ENCODE measurements around the gene IL6ST. TPM values are rescaled to one million over a fixed set of nuclear protein-coding genes. Genes with fewer than 3 reads are reported as not detected.

Gene IL6ST
- total RNA-seq, 1 experiment from 2014 or later = 181 TPM

DNA sequence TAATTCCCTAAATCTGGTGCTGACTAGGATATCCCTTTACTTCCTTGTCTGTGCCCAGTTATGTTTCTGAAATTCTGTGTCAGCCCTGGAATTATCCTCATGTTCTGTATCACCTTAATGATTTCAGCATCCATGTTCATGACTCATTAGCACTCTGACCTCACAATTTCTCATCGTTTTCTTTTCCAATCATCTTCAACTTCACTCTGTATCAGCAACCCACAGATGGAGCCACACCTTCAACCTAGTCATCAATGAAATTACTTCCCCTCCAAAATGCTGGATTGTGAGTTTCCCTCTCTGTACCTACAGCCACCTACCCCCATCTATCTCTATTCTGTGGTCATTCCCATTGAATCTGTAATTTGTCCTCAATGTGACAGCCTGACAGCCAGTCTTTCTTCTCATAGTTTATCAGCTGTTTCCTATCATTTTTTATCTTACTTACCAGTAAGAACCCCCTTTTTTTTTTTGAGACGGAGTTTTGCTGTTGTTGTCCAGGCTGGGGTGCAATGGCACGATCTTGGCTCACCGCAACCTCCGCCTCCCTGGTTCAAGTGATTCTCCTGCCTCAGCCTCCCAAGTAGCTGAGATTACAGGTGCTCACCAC, 3.1 kb upstream of the IL6ST start:
- H3K27me3 ChIP-seq (ENCODE audit: control insufficient read depth, insufficient read depth, low read length) = no peaks in the 10 kb centered on the region
- no peaks in the 10 kb centered on the region for H3K9me3 ChIP-seq (ENCODE audit: control insufficient read depth, insufficient read depth, low read depth, low read length)
- H3K4me3 ChIP-seq (ENCODE audit: low read depth in 2 of 2, low read length in 2 of 2) = no peak overlapping the region
- DNase-seq (ENCODE audit: low read depth, low spot score) (peak; percentile 69), ATAC-seq (no peak)
- TF ChIP-seq POLR2AphosphoS5 (IDR thresholded peaks at IDR 0.05; ENCODE audit: low read depth, low read length) (no peak), TCF7L2 (IDR thresholded peaks at IDR 0.05; ENCODE audit: low read depth, low read length) (no peak), SIN3A (IDR thresholded peaks at IDR 0.05; ENCODE audit: borderline replicate concordance, insufficient read depth, low read depth, low read length) (no peak)
- TF ChIP-seq, protein P1, sequence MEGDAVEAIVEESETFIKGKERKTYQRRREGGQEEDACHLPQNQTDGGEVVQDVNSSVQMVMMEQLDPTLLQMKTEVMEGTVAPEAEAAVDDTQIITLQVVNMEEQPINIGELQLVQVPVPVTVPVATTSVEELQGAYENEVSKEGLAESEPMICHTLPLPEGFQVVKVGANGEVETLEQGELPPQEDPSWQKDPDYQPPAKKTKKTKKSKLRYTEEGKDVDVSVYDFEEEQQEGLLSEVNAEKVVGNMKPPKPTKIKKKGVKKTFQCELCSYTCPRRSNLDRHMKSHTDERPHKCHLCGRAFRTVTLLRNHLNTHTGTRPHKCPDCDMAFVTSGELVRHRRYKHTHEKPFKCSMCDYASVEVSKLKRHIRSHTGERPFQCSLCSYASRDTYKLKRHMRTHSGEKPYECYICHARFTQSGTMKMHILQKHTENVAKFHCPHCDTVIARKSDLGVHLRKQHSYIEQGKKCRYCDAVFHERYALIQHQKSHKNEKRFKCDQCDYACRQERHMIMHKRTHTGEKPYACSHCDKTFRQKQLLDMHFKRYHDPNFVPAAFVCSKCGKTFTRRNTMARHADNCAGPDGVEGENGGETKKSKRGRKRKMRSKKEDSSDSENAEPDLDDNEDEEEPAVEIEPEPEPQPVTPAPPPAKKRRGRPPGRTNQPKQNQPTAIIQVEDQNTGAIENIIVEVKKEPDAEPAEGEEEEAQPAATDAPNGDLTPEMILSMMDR (IDR thresholded peaks at IDR 0.05) = no peak
- peaks cover 19% of the 10 kb centered on the region for H3K4me1 ChIP-seq (ENCODE audit: control insufficient read depth, insufficient read depth, low read length)
- no TSS peak for BruUV-seq (replicated peaks)
- no peaks in the 10 kb centered on the region; the same call in 1 of the 2 replicates for H3K36me3 ChIP-seq (ENCODE audit: control insufficient read depth, insufficient read depth, low read length)
- CTCF ChIA-PET = no interaction called here
- in situ Hi-C loops (cut with HindIII; ENCODE audit: low pct_unique_long_range_greater_than_20kb, low sequenced_read_pairs) (no loop called here), intact Hi-C loops (cut with micrococcal nuclease; ENCODE audit: unreplicated experiment) (loop anchor here (10.0 kb wide), 1 partner anchor 207 kb away; no protein-coding TSS in a partner anchor)
- POLR2A ChIA-PET = no interaction called here
- no peak overlapping the region for H3K27ac ChIP-seq (ENCODE audit: low read length)

GRCh38 chr5:55994998-55995914, 493 bp upstream of the IL6ST start:
- TSS peak; percentile 83 for BruUV-seq (replicated peaks)
- H3K9me3 ChIP-seq (ENCODE audit: control insufficient read depth, insufficient read depth, low read depth, low read length) = no peaks in the 10 kb centered on the region
- in situ Hi-C loops (cut with HindIII; ENCODE audit: low pct_unique_long_range_greater_than_20kb, low sequenced_read_pairs) = no loop called here
- POLR2A ChIA-PET = no interaction called here
- intact Hi-C loops (cut with micrococcal nuclease; ENCODE audit: unreplicated experiment) = loop anchor here (10.0 kb wide), 1 partner anchor 210 kb away; no protein-coding TSS in a partner anchor
- H3K4me3 ChIP-seq (ENCODE audit: low read depth in 2 of 2, low read length in 2 of 2) = peak overlapping the region; percentile 92 to 96
- ATAC-seq (peak; percentile 97), DNase-seq (ENCODE audit: low read depth, low spot score) (peak; percentile 76)
- H3K27ac ChIP-seq (ENCODE audit: low read length) = peak overlapping the region; percentile 96
- H3K36me3 ChIP-seq (ENCODE audit: control insufficient read depth, insufficient read depth, low read length) = no peaks in the 10 kb centered on the region; the same call in 1 of the 2 replicates
- no peaks in the 10 kb centered on the region for H3K27me3 ChIP-seq (ENCODE audit: control insufficient read depth, insufficient read depth, low read length)
- peak; percentile 74 for TF ChIP-seq POLR2AphosphoS5 (IDR thresholded peaks at IDR 0.05; ENCODE audit: low read depth, low read length)
- TF ChIP-seq SIN3A (IDR thresholded peaks at IDR 0.05; ENCODE audit: borderline replicate concordance, insufficient read depth, low read depth, low read length) = no peak
- TF ChIP-seq, protein P1 (IDR thresholded peaks at IDR 0.05) = 0 out of 2 replicates have a peak, but pooled peaks have one; percentile 21
- TF ChIP-seq, protein P2, sequence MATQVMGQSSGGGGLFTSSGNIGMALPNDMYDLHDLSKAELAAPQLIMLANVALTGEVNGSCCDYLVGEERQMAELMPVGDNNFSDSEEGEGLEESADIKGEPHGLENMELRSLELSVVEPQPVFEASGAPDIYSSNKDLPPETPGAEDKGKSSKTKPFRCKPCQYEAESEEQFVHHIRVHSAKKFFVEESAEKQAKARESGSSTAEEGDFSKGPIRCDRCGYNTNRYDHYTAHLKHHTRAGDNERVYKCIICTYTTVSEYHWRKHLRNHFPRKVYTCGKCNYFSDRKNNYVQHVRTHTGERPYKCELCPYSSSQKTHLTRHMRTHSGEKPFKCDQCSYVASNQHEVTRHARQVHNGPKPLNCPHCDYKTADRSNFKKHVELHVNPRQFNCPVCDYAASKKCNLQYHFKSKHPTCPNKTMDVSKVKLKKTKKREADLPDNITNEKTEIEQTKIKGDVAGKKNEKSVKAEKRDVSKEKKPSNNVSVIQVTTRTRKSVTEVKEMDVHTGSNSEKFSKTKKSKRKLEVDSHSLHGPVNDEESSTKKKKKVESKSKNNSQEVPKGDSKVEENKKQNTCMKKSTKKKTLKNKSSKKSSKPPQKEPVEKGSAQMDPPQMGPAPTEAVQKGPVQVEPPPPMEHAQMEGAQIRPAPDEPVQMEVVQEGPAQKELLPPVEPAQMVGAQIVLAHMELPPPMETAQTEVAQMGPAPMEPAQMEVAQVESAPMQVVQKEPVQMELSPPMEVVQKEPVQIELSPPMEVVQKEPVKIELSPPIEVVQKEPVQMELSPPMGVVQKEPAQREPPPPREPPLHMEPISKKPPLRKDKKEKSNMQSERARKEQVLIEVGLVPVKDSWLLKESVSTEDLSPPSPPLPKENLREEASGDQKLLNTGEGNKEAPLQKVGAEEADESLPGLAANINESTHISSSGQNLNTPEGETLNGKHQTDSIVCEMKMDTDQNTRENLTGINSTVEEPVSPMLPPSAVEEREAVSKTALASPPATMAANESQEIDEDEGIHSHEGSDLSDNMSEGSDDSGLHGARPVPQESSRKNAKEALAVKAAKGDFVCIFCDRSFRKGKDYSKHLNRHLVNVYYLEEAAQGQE (IDR thresholded peaks at IDR 0.05; ENCODE audit: insufficient read depth in 1 of 2, low read depth in 2 of 2, low read length in 1 of 2) = no peak
- TF ChIP-seq TCF7L2 (IDR thresholded peaks at IDR 0.05; ENCODE audit: low read depth, low read length) = no peak
- CTCF ChIA-PET = interaction anchor here (0.5 kb wide), 1 partner anchor 59 kb away, joined by 4 read pairs; no protein-coding TSS in a partner anchor
- H3K4me1 ChIP-seq (ENCODE audit: control insufficient read depth, insufficient read depth, low read length) = peaks cover 32% of the 10 kb centered on the region

Measured in Panc1 (cell line).